Fibroblast of the conjunctiva (primary cell): ENCODE results near the gene FOXD3.
A peak's percentile ranks its signal among the peaks of the same experiment; 100 is the strongest.
"Not testable (repeated sequence)": the region's sequence is repeated elsewhere in the genome, so short reads cannot be mapped to it uniquely, and the experiment has no call there.

Experiments
- DNase-seq: peaks from one replicate; pipeline ENCODE4 v3.0.0-alpha.2; 2010; ENCODE audit warnings: low read depth

Gene FOXD3

GRCh38 chr1:63321066-63321784, 1.1 kb upstream of the FOXD3 start:
- DNase-seq = no peak

GRCh38 chr1:63321785-63322113, 618 bp upstream of the FOXD3 start:
- no peak for DNase-seq

GRCh38 chr1:63322944-63323864, 837 bp downstream of the FOXD3 start:
- no peak for DNase-seq

- DNase-seq = no peak
Observed at GRCh38 chr1:63323865-63324778, 1.8 kb downstream of the FOXD3 start.

GRCh38 chr1:63324779-63325119, 2.4 kb downstream of the FOXD3 start:
- DNase-seq = no peak

- no peak for DNase-seq
Observed at GRCh38 chr1:63325279-63325985, 3.1 kb downstream of the FOXD3 start.

- no peak for DNase-seq
Observed at GRCh38 chr1:63326106-63326472, 3.7 kb downstream of the FOXD3 start.

- no peak for DNase-seq
Observed at GRCh38 chr1:63326473-63327380, 4.4 kb downstream of the FOXD3 start.

GRCh38 chr1:63327417-63328054, 5.2 kb downstream of the FOXD3 start:
- DNase-seq = peak; percentile 57

GRCh38 chr1:63328122-63328521, 5.8 kb downstream of the FOXD3 start:
- DNase-seq = no peak

GRCh38 chr1:63328781-63329180, 6.4 kb downstream of the FOXD3 start:
- no peak for DNase-seq

- DNase-seq = no peak
Observed at GRCh38 chr1:63329621-63330330, 7.4 kb downstream of the FOXD3 start.

- DNase-seq = no peak
Observed at GRCh38 chr1:63330331-63330916, 8.1 kb downstream of the FOXD3 start.

- no peak for DNase-seq
Observed at GRCh38 chr1:63342402-63342801, 20.0 kb downstream of the FOXD3 start.

GRCh38 chr1:63343922-63344321, 21.6 kb downstream of the FOXD3 start:
- no peak for DNase-seq

GRCh38 chr1:63350320-63350719, 28.0 kb downstream of the FOXD3 start:
- DNase-seq = no peak

GRCh38 chr1:63352736-63353135, 30.4 kb downstream of the FOXD3 start:
- no peak for DNase-seq

- not testable (repeated sequence) for DNase-seq
Observed at GRCh38 chr1:63356234-63356633, 33.9 kb downstream of the FOXD3 start.

GRCh38 chr1:63359561-63359960, 37.2 kb downstream of the FOXD3 start:
- no peak for DNase-seq
